Measurements from ENCODE around the gene TTLL13. TPM values are rescaled to one million over a fixed set of nuclear protein-coding genes. Genes with fewer than 3 reads are reported as not detected.
A peak's percentile ranks its signal among the peaks of the same experiment; 100 is the strongest.
"Not testable (repeated sequence)": the region's sequence is repeated elsewhere in the genome, so short reads cannot be mapped to it uniquely, and the experiment has no call there.

Gene TTLL13
- total RNA-seq, 4 donors from 2014 or later, result 0.27 TPM; not detected in 3

DNA sequence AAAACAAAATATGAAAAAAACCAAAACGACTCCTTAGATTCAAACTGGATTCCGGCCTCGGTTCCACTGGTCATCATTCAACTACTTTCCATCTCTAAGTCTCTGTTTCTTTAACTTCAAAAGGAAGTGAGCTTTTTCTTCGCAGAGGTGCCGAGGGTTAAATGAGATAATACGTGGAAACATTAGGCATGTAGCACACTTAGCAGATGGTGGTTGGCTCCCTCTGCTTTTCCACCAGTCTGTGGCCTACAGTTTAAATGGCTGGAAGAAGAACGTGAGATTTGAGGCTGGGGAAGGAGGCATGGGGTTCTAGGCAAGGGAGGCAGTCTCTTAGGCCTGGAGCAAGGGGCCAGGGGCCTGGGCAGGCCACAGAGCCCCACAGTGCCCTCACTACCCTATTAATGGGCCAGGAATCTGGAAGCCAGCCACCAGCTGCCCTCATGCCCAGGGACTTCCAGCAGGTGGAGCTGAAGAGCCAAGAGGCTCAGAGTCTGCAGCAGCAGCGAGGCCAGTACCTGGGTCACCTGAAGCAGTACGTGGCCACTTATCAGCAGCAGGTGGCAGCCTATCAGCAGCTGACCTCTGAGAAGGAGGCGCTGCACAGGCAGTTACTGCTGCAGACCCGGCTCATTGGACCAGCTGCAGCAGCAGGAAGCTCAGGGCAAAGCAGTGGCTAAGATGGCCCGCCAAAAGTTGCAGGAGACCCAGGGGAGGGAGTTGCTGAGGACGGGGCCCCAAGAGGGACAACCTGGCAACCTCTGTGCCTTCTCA is 43.9 kb downstream of the TTLL13 start:
- Histone ChIP-seq H3K27ac (peak overlapping the region in 3 of 4 donors; percentile 33 to 61 (median 45)), H3K4me3 (peak overlapping the region in 1 of 4 donors; percentile 16), H3K4me1 (peaks cover 3 to 13% (median 6%) of the 10 kb centered on the region in 4 donors)
- H3K36me3 ChIP-seq; H3K9me3 ChIP-seq; in situ Hi-C loops (cut with MboI; ENCODE audit: low pct_ligation_motif_present in 1 of 4, low pct_unique_long_range_greater_than_20kb in 1 of 4, low sequenced_read_pairs in 3 of 4); intact Hi-C loops (cut with DNase I; ENCODE audit: low total_unique reads); H3K27me3 ChIP-seq: not testable (repeated sequence)
- TF ChIP-seq POLR2AphosphoS5 (IDR thresholded peaks at IDR 0.05) (peak in 2 of 3 donors; percentile 30 to 51), POLR2A (IDR thresholded peaks at IDR 0.05) (peak; percentile 52)
- TF ChIP-seq, protein P1, sequence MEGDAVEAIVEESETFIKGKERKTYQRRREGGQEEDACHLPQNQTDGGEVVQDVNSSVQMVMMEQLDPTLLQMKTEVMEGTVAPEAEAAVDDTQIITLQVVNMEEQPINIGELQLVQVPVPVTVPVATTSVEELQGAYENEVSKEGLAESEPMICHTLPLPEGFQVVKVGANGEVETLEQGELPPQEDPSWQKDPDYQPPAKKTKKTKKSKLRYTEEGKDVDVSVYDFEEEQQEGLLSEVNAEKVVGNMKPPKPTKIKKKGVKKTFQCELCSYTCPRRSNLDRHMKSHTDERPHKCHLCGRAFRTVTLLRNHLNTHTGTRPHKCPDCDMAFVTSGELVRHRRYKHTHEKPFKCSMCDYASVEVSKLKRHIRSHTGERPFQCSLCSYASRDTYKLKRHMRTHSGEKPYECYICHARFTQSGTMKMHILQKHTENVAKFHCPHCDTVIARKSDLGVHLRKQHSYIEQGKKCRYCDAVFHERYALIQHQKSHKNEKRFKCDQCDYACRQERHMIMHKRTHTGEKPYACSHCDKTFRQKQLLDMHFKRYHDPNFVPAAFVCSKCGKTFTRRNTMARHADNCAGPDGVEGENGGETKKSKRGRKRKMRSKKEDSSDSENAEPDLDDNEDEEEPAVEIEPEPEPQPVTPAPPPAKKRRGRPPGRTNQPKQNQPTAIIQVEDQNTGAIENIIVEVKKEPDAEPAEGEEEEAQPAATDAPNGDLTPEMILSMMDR (IDR thresholded peaks at IDR 0.05), result peak; percentile 84 to 92 (median 91)
- peak; percentile 92 for DNase-seq
- 37 to 70% methylated on average over 6 to 13 of the region's 13 CpGs for WGBS, 2 donors (ENCODE audit: low coverage in 1 of 2)

DNA sequence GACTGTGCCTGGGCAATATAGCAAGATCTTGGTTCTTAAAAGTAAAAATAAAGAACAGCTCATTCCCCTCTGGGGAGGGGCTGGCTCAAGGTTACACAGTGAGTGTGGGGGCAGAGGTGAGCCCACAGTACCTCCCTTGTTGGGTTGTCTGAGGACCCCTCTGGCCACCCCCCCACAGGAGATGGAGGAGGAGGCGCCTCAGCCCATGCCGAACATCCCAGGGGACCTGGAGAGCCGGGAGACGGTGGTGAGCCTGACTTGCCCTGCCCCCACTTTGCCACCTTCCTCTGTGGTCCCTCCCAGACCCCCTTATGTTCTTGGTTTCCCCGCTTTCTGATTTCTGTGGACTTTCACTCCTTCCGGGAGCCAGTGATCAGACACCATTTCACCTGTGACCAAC is 44.8 kb downstream of the TTLL13 start:
- intact Hi-C loops (cut with DNase I; ENCODE audit: low total_unique reads) (no loop called here), in situ Hi-C loops (cut with MboI; ENCODE audit: low pct_ligation_motif_present in 1 of 4, low pct_unique_long_range_greater_than_20kb in 1 of 4, low sequenced_read_pairs in 3 of 4) (no loop called here)
- Histone ChIP-seq H3K9me3 (no peaks in the 10 kb centered on the region), H3K4me1 (peaks cover 3 to 13% (median 6%) of the 10 kb centered on the region in 4 donors), H3K4me3 (peak overlapping the region in 1 of 4 donors; percentile 16), H3K27me3 (no peaks in the 10 kb centered on the region), H3K36me3 (no peaks in the 10 kb centered on the region), H3K27ac (peak overlapping the region in 1 of 4 donors; percentile 61)
- TF ChIP-seq POLR2A (IDR thresholded peaks at IDR 0.05) (no peak), POLR2AphosphoS5 (IDR thresholded peaks at IDR 0.05) (no peak), EP300 (IDR thresholded peaks at IDR 0.05; ENCODE audit: low read depth) (no peak)
- TF ChIP-seq, protein P1 (IDR thresholded peaks at IDR 0.05), result no peak
- WGBS, 2 donors (ENCODE audit: low coverage in 1 of 2), result 80 to 84% methylated on average over 3 to 6 of the region's 6 CpGs
- DNase-seq, result no peak

DNA sequence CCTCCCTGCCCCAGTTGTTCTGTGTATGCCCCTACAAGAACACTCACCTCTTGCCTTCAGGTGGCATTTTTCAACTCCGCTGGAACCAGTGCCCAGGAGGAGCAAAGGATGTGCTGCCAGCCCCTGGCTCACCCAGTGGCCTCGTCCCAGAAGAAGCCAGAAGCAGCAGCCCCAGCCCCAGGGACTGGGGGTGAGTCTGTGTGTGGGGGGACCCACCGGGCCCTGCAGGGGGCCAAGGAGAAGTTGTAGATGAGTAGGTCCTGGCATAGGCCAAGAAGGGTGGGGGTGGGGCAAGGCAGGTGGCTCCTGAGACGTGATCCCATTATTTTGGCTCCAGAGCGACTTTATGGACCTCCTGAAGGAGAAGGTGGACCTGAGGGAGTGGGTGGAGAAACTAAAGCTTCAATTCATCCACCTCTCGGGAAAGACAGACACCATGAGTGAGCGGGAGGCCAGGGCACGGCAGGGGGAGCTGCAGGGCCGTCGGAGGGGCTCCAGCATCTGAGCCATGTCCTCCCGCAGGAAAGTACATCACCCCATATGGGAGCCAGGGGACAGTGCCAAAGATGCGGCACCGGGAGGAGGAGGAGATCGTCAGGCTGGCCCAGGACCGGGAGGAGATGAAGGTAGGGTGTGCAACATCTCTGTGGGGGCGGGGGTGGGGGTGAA is 45.4 kb downstream of the TTLL13 start:
- 75% methylated on average over 16 of the region's 16 CpGs; no CpG with 5 or more reads in 1 of the 2 donors for WGBS, 2 donors (ENCODE audit: low coverage in 1 of 2)
- DNase-seq, result no peak
- no peak overlapping the region for H3K4me3 ChIP-seq
- TF ChIP-seq, protein P1 (IDR thresholded peaks at IDR 0.05), result no peak
- no peak for TF ChIP-seq EP300 (IDR thresholded peaks at IDR 0.05; ENCODE audit: low read depth)
- TF ChIP-seq POLR2AphosphoS5 (IDR thresholded peaks at IDR 0.05), result no peak
- no peak for TF ChIP-seq POLR2A (IDR thresholded peaks at IDR 0.05)
- no peaks in the 10 kb centered on the region for H3K9me3 ChIP-seq
- no peaks in the 10 kb centered on the region for H3K27me3 ChIP-seq
- in situ Hi-C loops (cut with MboI; ENCODE audit: low pct_ligation_motif_present in 1 of 4, low pct_unique_long_range_greater_than_20kb in 1 of 4, low sequenced_read_pairs in 3 of 4), result no loop called here
- peaks cover 3 to 13% (median 6%) of the 10 kb centered on the region in 4 donors for H3K4me1 ChIP-seq
- H3K27ac ChIP-seq, result no peak overlapping the region
- H3K36me3 ChIP-seq, result no peaks in the 10 kb centered on the region
- intact Hi-C loops (cut with DNase I; ENCODE audit: low total_unique reads), result no loop called here

DNA sequence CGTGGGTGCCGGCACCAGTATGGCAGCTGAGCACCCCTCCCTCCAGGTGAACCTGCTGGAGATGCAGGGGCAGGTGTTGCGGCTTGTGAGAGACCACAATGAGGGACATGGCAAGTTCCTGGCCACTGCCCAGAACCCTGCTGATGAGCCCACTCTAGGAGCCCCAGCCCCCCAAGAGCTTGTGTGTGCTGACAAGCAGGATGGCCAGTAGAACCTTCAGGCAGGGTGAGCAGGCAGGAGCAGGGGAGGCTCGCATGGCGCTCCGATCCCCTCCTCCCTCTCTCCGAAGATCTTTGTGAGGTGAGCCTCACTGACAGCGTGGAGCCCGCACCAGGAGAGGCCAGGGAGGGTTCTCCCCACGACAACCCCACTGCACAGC is 45.9 kb downstream of the TTLL13 start:
- no peaks in the 10 kb centered on the region for H3K9me3 ChIP-seq
- no peak for DNase-seq
- in situ Hi-C loops (cut with MboI; ENCODE audit: low pct_ligation_motif_present in 1 of 4, low pct_unique_long_range_greater_than_20kb in 1 of 4, low sequenced_read_pairs in 3 of 4), result no loop called here
- H3K27me3 ChIP-seq, result no peaks in the 10 kb centered on the region
- intact Hi-C loops (cut with DNase I; ENCODE audit: low total_unique reads), result no loop called here
- peaks cover 3 to 13% (median 6%) of the 10 kb centered on the region in 4 donors for H3K4me1 ChIP-seq
- H3K27ac ChIP-seq, result no peak overlapping the region
- TF ChIP-seq EP300 (IDR thresholded peaks at IDR 0.05; ENCODE audit: low read depth) (no peak), POLR2A (IDR thresholded peaks at IDR 0.05) (no peak), POLR2AphosphoS5 (IDR thresholded peaks at IDR 0.05) (no peak)
- TF ChIP-seq, protein P1 (IDR thresholded peaks at IDR 0.05), result no peak
- 77% methylated on average over 10 of the region's 10 CpGs; no CpG with 5 or more reads in 1 of the 2 donors for WGBS, 2 donors (ENCODE audit: low coverage in 1 of 2)
- no peak overlapping the region for H3K4me3 ChIP-seq
- no peaks in the 10 kb centered on the region for H3K36me3 ChIP-seq

DNA sequence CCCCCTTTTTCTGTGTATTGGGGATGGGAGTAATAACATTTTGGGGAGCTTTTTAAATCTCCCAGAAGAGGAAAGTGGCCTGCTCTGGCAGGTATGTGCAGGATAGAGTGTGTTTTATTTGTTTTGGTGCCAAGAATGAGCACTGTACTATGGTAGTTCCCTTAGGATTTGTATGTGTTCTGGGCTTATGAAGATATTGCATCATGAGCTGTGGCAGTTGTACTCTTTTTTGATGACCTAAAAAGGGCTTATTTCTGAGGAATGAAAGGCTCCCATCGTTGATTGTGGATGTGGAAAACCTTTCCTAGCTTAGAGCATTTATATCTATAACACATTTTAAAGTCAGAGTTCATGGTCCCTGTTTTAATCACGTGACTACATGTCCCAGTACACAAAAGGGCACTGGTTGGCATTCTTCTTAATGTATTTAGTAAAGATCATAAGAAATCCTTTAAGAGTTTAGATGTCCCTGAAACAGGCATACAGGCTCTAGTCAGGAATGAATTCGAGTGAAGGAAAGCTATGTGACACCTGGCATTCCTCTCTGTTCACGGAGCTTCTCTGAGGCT is 47.0 kb downstream of the TTLL13 start:
- H3K36me3 ChIP-seq; DNase-seq; in situ Hi-C loops (cut with MboI; ENCODE audit: low pct_ligation_motif_present in 1 of 4, low pct_unique_long_range_greater_than_20kb in 1 of 4, low sequenced_read_pairs in 3 of 4); H3K9me3 ChIP-seq; intact Hi-C loops (cut with DNase I; ENCODE audit: low total_unique reads); H3K4me3 ChIP-seq; H3K27me3 ChIP-seq; H3K27ac ChIP-seq: not testable (repeated sequence)
- WGBS, 2 donors (ENCODE audit: low coverage in 1 of 2), result 63 to 66% methylated on average over 4 of the region's 4 CpGs
- peaks cover 3 to 10% (median 6%) of the 10 kb centered on the region in 4 donors for H3K4me1 ChIP-seq
